Lung microvascular endothelial cell (primary cell): ENCODE measurements around the gene TMED7. TPM values are rescaled to one million over a fixed set of nuclear protein-coding genes. Genes with fewer than 3 reads are reported as not detected.

Experiments
- DNase-seq, 2 donors: peaks; one replicate each; pipeline versions ENCODE4 v3.0.0 to v3.0.0-alpha.2; 2010; ENCODE audit warnings: low read depth in 2 of 2
- total RNA-seq: library from RNA; depleted of rRNA; stranded (reverse); fragments of >200 nt; gene quantifications from 2 replicates; pipeline ENCODE4 v1.2.1, GENCODE V29; 2014

TMED7 gene
- total RNA-seq, 1 donor from 2014 or later = 89.7 TPM

DNA sequence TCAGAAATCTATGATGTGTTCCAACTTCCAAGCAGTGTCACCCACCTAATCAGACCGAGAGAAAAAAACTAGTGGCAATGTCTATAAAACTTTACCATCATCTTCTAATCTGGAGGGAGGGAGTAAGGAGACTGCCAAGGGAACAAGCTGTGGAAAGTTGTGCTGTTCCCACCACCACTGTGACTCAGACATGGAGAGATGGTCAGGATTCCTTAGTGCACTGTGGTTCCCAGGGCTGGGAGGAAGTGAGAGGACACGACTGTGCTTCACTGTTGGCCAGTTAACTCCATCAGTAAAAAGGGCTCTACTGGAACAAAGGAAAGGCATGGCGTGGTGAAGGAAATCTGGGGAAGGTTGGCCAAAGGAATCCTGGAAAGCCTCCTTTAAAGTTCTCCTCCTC is 42.4 kb downstream of the TMED7 start:
- peak in 1 of 2 donors; percentile 97 for DNase-seq

DNA sequence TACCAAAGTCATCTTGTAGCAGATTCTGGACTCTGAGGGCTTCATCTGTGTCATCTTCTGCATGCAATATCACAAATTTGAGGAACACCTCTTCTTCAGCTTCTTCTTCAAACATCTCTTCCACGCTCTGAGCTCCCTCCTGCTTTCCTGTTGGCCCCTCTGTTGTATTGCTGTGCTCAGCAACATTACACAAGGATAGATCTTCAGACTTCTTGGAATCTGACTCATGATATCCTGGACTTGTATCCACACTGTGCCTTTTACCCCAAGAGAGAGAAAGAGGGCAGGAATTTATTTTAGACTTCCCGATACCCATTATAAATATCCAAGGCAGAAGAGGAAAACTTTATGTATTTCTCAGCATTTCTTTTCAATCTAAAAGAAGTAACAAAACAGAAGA is 44.9 kb downstream of the TMED7 start:
- DNase-seq = peak in 1 of 2 donors; percentile 53

DNA sequence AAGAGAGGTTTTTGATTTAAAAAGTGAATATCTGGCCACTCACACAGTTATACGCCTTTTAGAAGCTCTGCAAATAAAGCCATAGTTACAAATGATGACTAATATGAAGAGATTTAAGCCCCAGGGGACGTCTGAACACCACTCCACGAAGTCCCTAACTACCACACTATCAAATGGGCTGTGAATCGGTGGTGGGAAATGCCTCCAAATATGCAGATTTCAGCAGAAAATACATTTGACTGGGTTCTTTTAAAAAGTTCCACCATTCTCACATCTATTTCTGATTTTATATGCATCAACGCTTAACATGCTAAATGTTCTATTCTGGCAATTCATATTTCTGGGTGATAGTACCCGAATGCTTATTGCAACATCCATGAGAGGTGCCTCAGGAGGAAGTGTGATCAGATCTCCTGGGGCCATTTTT is 46.1 kb downstream of the TMED7 start:
- no peak for DNase-seq

DNA sequence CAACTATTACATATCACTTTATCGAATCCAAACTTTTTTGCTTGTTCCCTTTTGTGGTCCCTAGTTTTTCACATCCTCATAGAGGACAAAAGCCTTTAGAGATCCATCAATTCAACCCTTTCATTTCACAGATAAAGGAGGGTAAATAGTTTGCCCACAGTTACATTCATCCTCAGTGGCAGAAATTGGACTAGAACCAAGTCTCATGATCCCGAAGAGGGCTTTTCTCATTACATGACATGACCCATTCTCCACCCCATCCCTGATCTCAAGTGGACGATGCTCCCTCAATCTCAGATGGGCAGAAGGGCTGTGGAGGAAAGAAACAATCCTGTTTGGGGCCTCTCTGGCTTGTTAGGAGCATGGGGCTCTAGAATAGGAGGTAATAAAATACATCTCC is 46.6 kb downstream of the TMED7 start:
- no peak for DNase-seq

DNA sequence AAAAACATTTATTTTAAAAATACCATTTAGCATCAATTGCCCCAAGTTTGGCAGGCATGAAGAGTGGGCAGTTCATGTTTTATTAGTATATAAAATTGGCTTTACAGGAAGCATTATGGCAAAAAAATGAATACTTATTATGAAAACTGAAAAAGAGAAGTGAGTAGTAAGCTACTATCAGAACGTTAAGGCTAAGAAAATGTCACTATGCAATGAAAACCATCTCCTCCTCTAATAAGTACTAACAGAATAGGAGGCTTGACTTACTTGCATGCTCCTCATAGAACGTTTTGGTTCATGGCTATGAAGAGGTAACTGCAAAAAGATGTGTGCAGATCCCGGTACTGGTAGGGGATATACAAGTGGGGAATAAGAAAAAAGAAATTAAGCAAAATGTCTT is 47.2 kb downstream of the TMED7 start:
- DNase-seq = no peak

DNA sequence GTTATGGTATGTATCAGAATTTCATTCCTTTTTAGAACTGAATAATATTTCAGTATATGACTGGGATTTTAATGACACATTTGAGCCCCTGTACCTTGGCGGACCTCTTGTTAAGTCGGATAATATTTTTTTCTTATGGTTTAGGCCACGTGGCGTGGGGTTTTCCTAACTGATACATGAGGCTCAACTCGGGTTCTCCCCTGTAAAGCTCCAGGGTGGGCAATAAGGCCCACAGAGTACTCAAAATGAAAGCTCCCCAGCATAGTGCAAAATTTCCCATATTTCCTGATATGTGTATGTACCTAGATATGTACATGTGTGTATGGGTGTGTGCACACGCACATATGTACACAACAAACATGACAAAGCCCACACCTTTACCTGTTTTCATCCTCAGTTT is 48.1 kb downstream of the TMED7 start:
- DNase-seq = no peak

DNA sequence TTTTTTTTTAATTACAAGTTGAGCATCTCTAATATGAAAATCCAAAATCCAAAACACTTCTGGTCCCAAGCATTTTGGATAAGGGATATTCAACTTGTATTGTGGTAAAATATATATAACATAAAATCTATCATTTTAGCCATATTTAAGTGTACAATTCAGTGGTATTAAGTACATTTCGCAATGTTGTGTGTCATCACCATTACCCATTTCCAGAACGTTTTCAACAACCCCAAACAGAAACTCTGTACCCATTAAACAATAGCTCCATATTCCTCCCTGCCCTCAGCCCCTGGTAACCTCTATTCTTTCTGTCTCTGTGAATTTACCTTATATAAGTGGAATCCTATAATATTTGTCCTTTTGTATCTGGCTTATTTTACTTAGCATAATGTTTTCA is 48.5 kb downstream of the TMED7 start:
- no peak for DNase-seq

DNA sequence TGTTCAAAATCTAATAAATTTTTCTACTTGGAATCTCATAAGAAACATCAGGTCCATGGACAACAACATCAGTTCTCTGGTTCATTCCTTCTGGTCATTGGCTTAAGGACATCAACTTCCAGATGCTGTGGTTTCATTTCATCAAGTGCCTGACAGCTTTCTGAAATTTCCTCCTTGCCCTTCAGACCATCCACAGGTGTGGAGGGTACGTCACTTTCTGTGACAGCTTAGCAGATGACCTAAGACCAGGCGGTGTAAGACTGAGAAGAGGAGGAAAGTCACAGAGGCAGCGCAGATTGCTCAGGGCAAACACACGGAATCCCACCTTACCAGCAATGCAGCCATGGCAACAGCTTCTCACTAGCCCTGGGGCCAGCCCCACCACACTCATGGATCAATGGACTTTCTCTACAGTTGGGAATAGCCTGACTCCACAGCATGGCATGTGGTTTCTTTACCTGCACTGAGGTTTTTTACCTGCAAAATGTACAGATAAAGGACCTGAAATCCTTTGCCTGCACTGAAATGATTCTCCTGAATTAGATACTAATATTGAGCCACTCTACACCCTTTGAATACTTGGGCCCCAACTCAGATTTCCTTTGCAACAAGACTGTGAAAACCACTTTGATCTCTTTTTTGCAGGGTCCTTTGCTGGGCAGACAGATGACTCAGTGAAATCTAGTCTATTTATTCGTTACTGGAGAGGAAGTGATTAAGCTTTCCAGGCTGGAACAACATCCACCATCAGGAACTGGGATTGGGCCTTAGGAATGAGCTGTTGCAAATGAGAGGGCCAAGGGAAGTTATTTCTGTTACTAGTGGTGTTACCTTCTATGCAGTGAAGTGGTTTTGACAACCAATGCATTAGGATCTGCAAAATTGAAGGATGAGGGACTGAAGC is 50.4 kb downstream of the TMED7 start:
- peak; percentile 74 to 96 for DNase-seq

DNA sequence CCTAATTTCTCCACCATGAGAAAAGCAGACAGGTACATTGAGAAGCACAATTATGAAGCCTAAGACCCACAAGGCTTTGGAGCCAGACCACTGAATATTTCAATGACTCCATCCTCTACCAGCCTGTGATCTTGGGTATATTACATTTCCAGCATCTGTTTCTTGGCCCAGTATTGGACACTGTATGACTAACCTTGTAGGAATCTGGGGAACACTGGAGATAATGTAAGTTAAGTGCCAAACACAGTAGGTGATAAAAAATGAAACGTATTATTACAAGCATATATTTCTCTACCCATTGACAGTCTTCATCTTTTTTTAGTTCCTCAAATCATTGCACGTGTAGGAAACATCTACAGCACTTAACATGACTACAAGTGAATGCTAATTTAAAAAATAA is 52.7 kb downstream of the TMED7 start:
- DNase-seq = peak in 1 of 2 donors; percentile 61

DNA sequence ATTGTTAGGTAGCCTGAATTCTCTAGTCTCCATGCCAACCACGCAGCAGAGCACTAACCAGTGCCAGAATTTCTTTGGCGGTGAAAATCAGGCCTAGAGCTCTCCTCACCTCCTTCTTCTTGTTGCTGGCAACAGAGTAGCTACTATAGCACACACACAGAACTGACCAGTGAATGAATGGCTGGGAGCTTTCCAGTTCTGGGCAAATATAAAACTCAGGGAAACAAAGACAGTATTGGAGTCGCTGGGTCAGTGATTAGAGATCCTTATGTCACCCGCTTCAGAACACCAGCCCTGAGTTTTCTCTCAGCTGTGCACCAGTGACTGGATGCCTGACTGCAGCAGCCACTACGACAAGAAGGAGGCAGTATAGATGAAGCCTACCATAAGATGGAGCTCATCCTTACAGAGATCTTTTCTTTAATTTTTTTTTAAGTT is 54.4 kb downstream of the TMED7 start:
- DNase-seq = peak; percentile 16 to 18

DNA sequence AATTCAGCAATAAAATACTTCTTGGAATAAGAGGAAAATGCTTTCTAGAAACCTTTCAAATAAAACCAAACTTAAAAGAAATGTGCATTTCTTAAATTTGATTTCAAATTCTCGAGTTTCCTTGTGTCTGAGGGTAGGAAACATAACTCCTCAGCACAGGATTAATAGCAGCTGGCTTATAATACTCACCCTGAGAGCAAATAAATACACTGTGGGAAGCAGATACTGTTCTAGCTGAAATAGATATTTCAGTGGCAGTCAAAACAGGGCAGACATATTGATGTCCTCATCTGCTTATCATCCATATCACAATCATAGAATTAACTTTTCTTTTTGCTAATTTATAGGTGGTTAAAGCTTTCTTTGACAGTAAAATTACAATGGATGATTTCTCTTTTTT is 57.2 kb downstream of the TMED7 start:
- no peak for DNase-seq

DNA sequence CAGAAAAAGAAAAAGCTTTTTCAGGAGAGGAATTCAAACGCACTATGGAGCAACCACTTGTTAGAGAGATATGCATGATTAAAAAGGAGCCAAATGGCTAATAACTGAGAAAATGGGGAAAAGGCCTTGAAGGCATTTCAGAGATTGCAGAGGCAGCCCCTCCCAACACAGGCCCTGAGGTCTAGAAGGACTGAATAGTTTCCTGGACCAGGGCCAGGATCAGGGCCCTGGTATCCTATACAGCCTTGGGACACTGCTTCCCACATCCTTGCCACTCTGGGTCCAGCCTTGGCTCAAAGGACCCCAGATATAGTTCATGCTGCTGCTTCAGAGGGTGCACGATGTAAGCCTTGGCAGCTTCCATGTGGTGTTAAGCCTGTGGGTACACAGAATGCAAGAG is 60.6 kb downstream of the TMED7 start:
- DNase-seq = no peak

Other genes with a start within 250 kb of the TMED7 start
- gene FEM1C, start 81.3 kb downstream of the TMED7 start, total RNA-seq = 9.8 and 11.7 TPM in 2 replicates
- gene TICAM2, start 23.6 kb downstream of the TMED7 start, total RNA-seq = 0.20 and 0.22 TPM in 2 replicates
- 0.65 TPM in 1 of 2 replicates, not detected in the other for gene CDO1, start 190.6 kb upstream of the TMED7 start, total RNA-seq
- gene ATG12, start 215.5 kb upstream of the TMED7 start, total RNA-seq = 17.9 and 18.8 TPM in 2 replicates
- 57.7 and 63.2 TPM in 2 replicates for gene AP3S1, start 215.9 kb upstream of the TMED7 start, total RNA-seq